Brain pericyte (primary cell): ENCODE measurements around the gene MAP7D1.
A peak's percentile ranks its signal among the peaks of the same experiment; 100 is the strongest.
"Not testable (repeated sequence)": the region's sequence is repeated elsewhere in the genome, so short reads cannot be mapped to it uniquely, and the experiment has no call there.

Experiments
- DNase-seq: peaks from one replicate; pipeline ENCODE4 v3.0.0-alpha.2; 2012; ENCODE audit warnings: low read depth, low spot score

Gene MAP7D1

GRCh38 chr1:36166938-36167905 lies 11.3 kb downstream of the MAP7D1 start:
- DNase-seq = no peak

- no peak for DNase-seq
Measured at GRCh38 chr1:36168514-36168913, 12.6 kb downstream of the MAP7D1 start.

- DNase-seq = no peak
Measured at GRCh38 chr1:36170643-36171412, 14.9 kb downstream of the MAP7D1 start.

GRCh38 chr1:36172017-36172747 lies 16.2 kb downstream of the MAP7D1 start:
- DNase-seq = no peak

GRCh38 chr1:36172983-36173382 lies 17.0 kb downstream of the MAP7D1 start:
- DNase-seq = no peak

- DNase-seq = no peak
Measured at GRCh38 chr1:36174713-36175112, 18.8 kb downstream of the MAP7D1 start.

GRCh38 chr1:36175137-36176095 lies 19.5 kb downstream of the MAP7D1 start:
- DNase-seq = no peak

GRCh38 chr1:36176106-36176949 lies 20.4 kb downstream of the MAP7D1 start:
- no peak for DNase-seq

- DNase-seq = no peak
Measured at GRCh38 chr1:36177589-36178431, 21.9 kb downstream of the MAP7D1 start.

GRCh38 chr1:36178471-36179219 lies 22.7 kb downstream of the MAP7D1 start:
- DNase-seq = no peak

- no peak for DNase-seq
Measured at GRCh38 chr1:36179220-36179600, 23.2 kb downstream of the MAP7D1 start.

- DNase-seq = no peak
Measured at GRCh38 chr1:36182734-36183133, 26.8 kb downstream of the MAP7D1 start.

- DNase-seq = no peak
Measured at GRCh38 chr1:36183309-36183856, 27.4 kb downstream of the MAP7D1 start.

GRCh38 chr1:36187800-36188593 lies 32.0 kb downstream of the MAP7D1 start:
- DNase-seq = peak; percentile 57

GRCh38 chr1:36196805-36197204 lies 40.8 kb downstream of the MAP7D1 start:
- DNase-seq = not testable (repeated sequence)

GRCh38 chr1:36198641-36199040 lies 42.7 kb downstream of the MAP7D1 start:
- DNase-seq = no peak
